Fibroblast of villous mesenchyme (primary cell): ENCODE results near the gene COIL. TPM values are rescaled to one million over a fixed set of nuclear protein-coding genes. Genes with fewer than 3 reads are reported as not detected.

Experiments
- DNase-seq: peaks from one replicate; pipeline ENCODE4 v3.0.0-alpha.2; 2010; ENCODE audit warnings: low read depth
- H3K4me3 ChIP-seq: 2 replicates; pipeline ENCODE4 v1.5.1; 2011; ENCODE audit warnings: low read depth, mild to moderate bottlenecking, low read length
- total RNA-seq: library from RNA; depleted of rRNA; stranded (reverse); fragments of >200 nt; gene quantifications from 2 replicates; pipeline ENCODE4 v1.2.3, GENCODE V29; 2012
- TF ChIP-seq, protein P1 (sequence below): IDR thresholded peaks from 2 replicates; pipeline ENCODE4 v1.5.1; 2012; ENCODE audit warnings: low read depth, mild to moderate bottlenecking, low read length; ENCODE audit not compliant: insufficient read depth

Gene COIL
- total RNA-seq, 1 donor = 17.7 TPM

- DNase-seq = peak; percentile 30
- peak overlapping the region; percentile 95 for H3K4me3 ChIP-seq
- TF ChIP-seq, protein P1, sequence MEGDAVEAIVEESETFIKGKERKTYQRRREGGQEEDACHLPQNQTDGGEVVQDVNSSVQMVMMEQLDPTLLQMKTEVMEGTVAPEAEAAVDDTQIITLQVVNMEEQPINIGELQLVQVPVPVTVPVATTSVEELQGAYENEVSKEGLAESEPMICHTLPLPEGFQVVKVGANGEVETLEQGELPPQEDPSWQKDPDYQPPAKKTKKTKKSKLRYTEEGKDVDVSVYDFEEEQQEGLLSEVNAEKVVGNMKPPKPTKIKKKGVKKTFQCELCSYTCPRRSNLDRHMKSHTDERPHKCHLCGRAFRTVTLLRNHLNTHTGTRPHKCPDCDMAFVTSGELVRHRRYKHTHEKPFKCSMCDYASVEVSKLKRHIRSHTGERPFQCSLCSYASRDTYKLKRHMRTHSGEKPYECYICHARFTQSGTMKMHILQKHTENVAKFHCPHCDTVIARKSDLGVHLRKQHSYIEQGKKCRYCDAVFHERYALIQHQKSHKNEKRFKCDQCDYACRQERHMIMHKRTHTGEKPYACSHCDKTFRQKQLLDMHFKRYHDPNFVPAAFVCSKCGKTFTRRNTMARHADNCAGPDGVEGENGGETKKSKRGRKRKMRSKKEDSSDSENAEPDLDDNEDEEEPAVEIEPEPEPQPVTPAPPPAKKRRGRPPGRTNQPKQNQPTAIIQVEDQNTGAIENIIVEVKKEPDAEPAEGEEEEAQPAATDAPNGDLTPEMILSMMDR = no peak
These were observed 46.1 kb downstream of the COIL start for GRCh38 chr17:56914581-56915273.

DNA sequence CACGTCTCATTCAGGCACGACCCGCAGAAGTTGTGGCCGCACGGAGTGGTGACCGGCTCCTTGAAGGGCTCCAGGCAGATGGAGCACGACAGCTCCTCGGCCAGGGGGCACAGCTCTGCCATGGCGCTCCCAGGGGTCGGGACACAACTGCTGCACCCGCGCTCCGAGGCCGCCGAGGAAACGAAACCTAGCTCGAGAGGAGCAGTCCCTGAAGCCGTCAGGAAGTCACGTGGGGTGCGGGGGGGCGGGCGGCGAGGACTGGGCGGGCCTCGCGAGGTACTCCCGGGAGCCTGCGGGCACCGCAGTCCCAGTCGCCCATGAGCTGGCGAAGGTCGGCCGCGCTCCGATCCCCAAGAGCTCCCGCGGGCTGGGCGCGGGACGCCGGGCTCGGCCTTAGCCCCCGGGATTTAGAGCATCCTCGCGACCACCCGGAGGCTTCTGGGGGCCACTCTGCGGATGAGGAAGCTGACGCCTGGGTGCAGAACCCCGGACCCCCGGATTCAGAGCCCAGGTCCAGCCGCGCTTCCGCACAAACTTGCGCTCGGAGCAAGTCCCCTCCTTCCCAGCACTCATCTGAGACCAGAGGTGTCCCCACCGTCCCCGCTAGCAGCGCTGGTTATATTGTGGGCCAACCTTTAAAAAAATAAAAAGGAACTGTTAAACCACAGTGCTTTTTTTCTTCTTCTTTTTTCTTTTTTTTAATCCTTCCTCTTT is 46.8 kb downstream of the COIL start, which contains the start of gene TRIM25:
TRIM25 (minus strand) TSS at position 183 of the 714 bp plus-strand sequence; CDS start at position 122, 61 bp downstream.
- H3K4me3 ChIP-seq = peak within 1 kb of the TSS; percentile 95
- peak; percentile 91 for DNase-seq
- TF ChIP-seq, protein P1 = no peak

- DNase-seq = peak; percentile 22
- TF ChIP-seq, protein P1 = no peak
- peak overlapping the region; percentile 95 for H3K4me3 ChIP-seq
These were observed 47.4 kb downstream of the COIL start for GRCh38 chr17:56913353-56913866.

DNA sequence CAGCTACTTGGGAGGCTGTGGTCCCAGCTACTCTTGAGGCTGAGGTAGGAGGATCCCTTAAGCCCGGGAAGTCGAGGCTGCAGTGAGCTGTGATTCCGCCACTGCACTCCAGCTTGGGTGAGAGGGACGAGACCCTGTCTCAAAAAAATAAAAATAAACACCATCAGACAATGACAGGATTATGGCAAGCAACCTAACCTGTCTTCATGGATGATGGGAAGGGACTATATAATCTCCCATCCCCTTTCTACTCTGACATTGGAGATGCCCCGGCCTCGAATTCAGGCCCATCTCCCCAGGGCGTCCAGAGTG is 47.9 kb downstream of the COIL start:
- TF ChIP-seq, protein P1 = no peak

GRCh38 chr17:56912105-56912999 is 48.5 kb downstream of the COIL start:
- DNase-seq = peak; percentile 60
- TF ChIP-seq, protein P1 = no peak

More for the DNA sequence above, 47.9 kb downstream of the COIL start:
- H3K4me3 ChIP-seq = peak overlapping the region; percentile 95
- DNase-seq = no peak

GRCh38 chr17:56910509-56911235 is 50.2 kb downstream of the COIL start:
- DNase-seq = no peak
- H3K4me3 ChIP-seq = peak overlapping the region; percentile 16
- TF ChIP-seq, protein P1 = no peak

More at GRCh38 chr17:56912105-56912999, 48.5 kb downstream of the COIL start:
- peak overlapping the region; percentile 95 for H3K4me3 ChIP-seq
